ENCODE measurements around the gene DTX3L. TPM values are rescaled to one million over a fixed set of nuclear protein-coding genes. Genes with fewer than 3 reads are reported as not detected.
A peak's percentile ranks its signal among the peaks of the same experiment; 100 is the strongest.

The DTX3L gene
- total RNA-seq, 1 experiment from 2014 or later, result 17.3 TPM

GRCh38 chr3:122568755-122569154 is 4.6 kb downstream of the DTX3L start:
- Histone ChIP-seq H3K4me3 (ENCODE audit: low read depth, low read length) (no peak overlapping the region), H3K9me3 (no peaks in the 10 kb centered on the region), H3K36me3 (ENCODE audit: control insufficient read depth, insufficient read depth, low read length) (no peaks in the 10 kb centered on the region), H3K4me1 (no peaks in the 10 kb centered on the region), H3K27me3 (replicated peaks; ENCODE audit: control insufficient read depth, insufficient read depth, low read length) (no peaks in the 10 kb centered on the region)
- DNase-seq, result no peak
- H3K4me3 Mint-ChIP-seq (ENCODE audit: unreplicated experiment), result no peak overlapping the region
- no TSS peak for BruUV-seq (replicated peaks)
- intact Hi-C loops (cut with micrococcal nuclease; ENCODE audit: unreplicated experiment), result loop anchor here (10.0 kb wide), 1 partner anchor 226 kb away; the partner anchor contains the start of genes HSPBAP1 and SLC49A4
- ChIA-PET CTCF (no interaction called here), POLR2A (no interaction called here)
- H3K36me3 Mint-ChIP-seq (ENCODE audit: insufficient read depth, unreplicated experiment), result peaks cover 4% of the 10 kb centered on the region
- peaks cover 8% of the 10 kb centered on the region for H3K4me1 Mint-ChIP-seq (ENCODE audit: low read depth, unreplicated experiment)
- no peaks in the 10 kb centered on the region for H3K27me3 Mint-ChIP-seq (ENCODE audit: insufficient read depth, unreplicated experiment)
- H3K9me3 Mint-ChIP-seq (ENCODE audit: unreplicated experiment), result no peaks in the 10 kb centered on the region
- no peak overlapping the region for H3K27ac Mint-ChIP-seq (ENCODE audit: unreplicated experiment)
- no peak for TF ChIP-seq CTCF (IDR thresholded peaks at IDR 0.05; ENCODE audit: insufficient read depth in 1 of 2, low read depth in 1 of 2, low read length in 1 of 2, severe bottlenecking in 1 of 2, unreplicated experiment in 1 of 2)

- Mint-ChIP-seq H3K4me1 (ENCODE audit: low read depth, unreplicated experiment) (peaks cover 6% of the 10 kb centered on the region), H3K4me3 (ENCODE audit: unreplicated experiment) (no peak overlapping the region), H3K27ac (ENCODE audit: unreplicated experiment) (no peak overlapping the region), H3K9me3 (ENCODE audit: unreplicated experiment) (no peaks in the 10 kb centered on the region), H3K27me3 (ENCODE audit: insufficient read depth, unreplicated experiment) (no peaks in the 10 kb centered on the region), H3K36me3 (ENCODE audit: insufficient read depth, unreplicated experiment) (peaks cover 4% of the 10 kb centered on the region)
- ChIA-PET POLR2A (no interaction called here), CTCF (no interaction called here)
- peak in 1 of 2 experiments; percentile 10 for DNase-seq
- BruUV-seq (replicated peaks), result no TSS peak
- Histone ChIP-seq H3K27me3 (replicated peaks; ENCODE audit: control insufficient read depth, insufficient read depth, low read length) (no peaks in the 10 kb centered on the region), H3K4me3 (ENCODE audit: low read depth, low read length) (no peak overlapping the region), H3K36me3 (ENCODE audit: control insufficient read depth, insufficient read depth, low read length) (no peaks in the 10 kb centered on the region), H3K4me1 (no peaks in the 10 kb centered on the region), H3K9me3 (no peaks in the 10 kb centered on the region)
- no peak for TF ChIP-seq CTCF (IDR thresholded peaks at IDR 0.05; ENCODE audit: insufficient read depth in 1 of 2, low read depth in 1 of 2, low read length in 1 of 2, severe bottlenecking in 1 of 2, unreplicated experiment in 1 of 2)
- intact Hi-C loops (cut with micrococcal nuclease; ENCODE audit: unreplicated experiment), result no loop called here
These were observed 8.8 kb downstream of the DTX3L start for GRCh38 chr3:122572940-122573412.

GRCh38 chr3:122576174-122576940 is 12.2 kb downstream of the DTX3L start:
- TF ChIP-seq CTCF (IDR thresholded peaks at IDR 0.05; ENCODE audit: insufficient read depth in 1 of 2, low read depth in 1 of 2, low read length in 1 of 2, severe bottlenecking in 1 of 2, unreplicated experiment in 1 of 2), result no peak
- intact Hi-C loops (cut with micrococcal nuclease; ENCODE audit: unreplicated experiment), result no loop called here
- Histone ChIP-seq H3K4me1 (no peaks in the 10 kb centered on the region), H3K36me3 (ENCODE audit: control insufficient read depth, insufficient read depth, low read length) (no peaks in the 10 kb centered on the region), H3K27me3 (replicated peaks; ENCODE audit: control insufficient read depth, insufficient read depth, low read length) (no peaks in the 10 kb centered on the region), H3K4me3 (ENCODE audit: low read depth, low read length) (no peak overlapping the region), H3K9me3 (peaks cover 6% of the 10 kb centered on the region; the same call in 1 of the 2 replicates)
- H3K4me3 Mint-ChIP-seq (ENCODE audit: unreplicated experiment), result no peak overlapping the region
- H3K27me3 Mint-ChIP-seq (ENCODE audit: insufficient read depth, unreplicated experiment), result no peaks in the 10 kb centered on the region
- DNase-seq, result no peak
- no TSS peak for BruUV-seq (replicated peaks)
- peaks cover 5% of the 10 kb centered on the region for H3K9me3 Mint-ChIP-seq (ENCODE audit: unreplicated experiment)
- peaks cover 6% of the 10 kb centered on the region for H3K4me1 Mint-ChIP-seq (ENCODE audit: low read depth, unreplicated experiment)
- POLR2A ChIA-PET, result no interaction called here
- H3K36me3 Mint-ChIP-seq (ENCODE audit: insufficient read depth, unreplicated experiment), result peaks cover 4% of the 10 kb centered on the region
- no peak overlapping the region for H3K27ac Mint-ChIP-seq (ENCODE audit: unreplicated experiment)
- CTCF ChIA-PET, result no interaction called here

All from Caco-2 (cell line).